Measurements from ENCODE around the gene FZR1. TPM values are rescaled to one million over a fixed set of nuclear protein-coding genes. Genes with fewer than 3 reads are reported as not detected.

FZR1 gene
- total RNA-seq, 2 donors from 2014 or later: 29.6 to 33.8 TPM

DNA sequence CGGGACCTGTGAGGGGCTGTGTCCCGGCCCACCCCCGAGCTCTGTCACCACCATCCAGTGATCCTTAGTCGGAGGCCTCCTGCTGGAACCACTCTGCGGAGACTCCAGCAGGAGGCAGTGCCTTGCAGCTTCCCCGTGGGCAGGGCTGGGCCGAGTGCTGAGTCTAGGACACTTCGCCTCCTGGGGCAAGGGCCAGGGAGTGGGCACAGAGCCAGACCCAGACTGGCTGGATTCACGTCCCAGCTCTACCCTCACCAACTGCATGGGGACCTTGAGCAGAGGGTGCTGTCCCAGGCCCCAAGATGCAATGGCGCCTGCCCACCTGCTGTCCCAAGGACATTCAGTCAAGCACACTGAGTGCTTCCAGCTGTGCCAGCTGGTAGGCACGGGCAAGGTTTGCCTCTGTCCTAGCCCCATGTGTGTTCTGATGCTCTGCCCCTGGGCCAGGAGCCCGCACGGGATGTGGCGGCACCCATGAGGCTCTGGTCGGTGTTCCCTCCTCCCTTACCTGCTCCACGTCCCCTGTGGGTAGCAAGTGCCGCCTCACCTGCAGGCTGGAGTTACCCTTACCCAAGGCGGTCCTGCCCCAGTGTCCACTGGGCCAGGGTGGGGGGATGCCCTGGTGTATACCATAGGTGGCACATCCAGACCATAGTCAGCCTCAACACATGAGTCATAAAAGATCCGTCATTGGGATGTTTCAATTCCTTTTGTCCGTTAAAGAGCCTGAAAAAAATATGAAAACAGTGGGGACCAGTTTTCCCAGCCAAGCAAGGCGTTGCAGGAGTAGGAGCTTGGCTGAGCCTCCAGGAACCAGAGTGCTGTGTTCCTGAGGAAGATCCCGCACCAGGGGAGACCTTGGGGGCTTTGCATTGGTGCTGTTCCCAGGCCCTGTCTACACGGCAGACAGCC, 7.4 kb downstream of the FZR1 start:
- Histone ChIP-seq H3K36me3 (peaks cover 11% of the 10 kb centered on the region), H3K9me3 (no peaks in the 10 kb centered on the region), H3K4me3 (no peak overlapping the region), H3K27me3 (replicated peaks; ENCODE audit: insufficient read depth) (no peaks in the 10 kb centered on the region), H3K27ac (no peak overlapping the region), H3K4me1 (ENCODE audit: control insufficient read depth in 1 of 2, low read depth in 2 of 2) (peaks cover 0 to 23% of the 10 kb centered on the region in 2 donors)
- TF ChIP-seq, protein P1, sequence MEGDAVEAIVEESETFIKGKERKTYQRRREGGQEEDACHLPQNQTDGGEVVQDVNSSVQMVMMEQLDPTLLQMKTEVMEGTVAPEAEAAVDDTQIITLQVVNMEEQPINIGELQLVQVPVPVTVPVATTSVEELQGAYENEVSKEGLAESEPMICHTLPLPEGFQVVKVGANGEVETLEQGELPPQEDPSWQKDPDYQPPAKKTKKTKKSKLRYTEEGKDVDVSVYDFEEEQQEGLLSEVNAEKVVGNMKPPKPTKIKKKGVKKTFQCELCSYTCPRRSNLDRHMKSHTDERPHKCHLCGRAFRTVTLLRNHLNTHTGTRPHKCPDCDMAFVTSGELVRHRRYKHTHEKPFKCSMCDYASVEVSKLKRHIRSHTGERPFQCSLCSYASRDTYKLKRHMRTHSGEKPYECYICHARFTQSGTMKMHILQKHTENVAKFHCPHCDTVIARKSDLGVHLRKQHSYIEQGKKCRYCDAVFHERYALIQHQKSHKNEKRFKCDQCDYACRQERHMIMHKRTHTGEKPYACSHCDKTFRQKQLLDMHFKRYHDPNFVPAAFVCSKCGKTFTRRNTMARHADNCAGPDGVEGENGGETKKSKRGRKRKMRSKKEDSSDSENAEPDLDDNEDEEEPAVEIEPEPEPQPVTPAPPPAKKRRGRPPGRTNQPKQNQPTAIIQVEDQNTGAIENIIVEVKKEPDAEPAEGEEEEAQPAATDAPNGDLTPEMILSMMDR (IDR thresholded peaks at IDR 0.05): no peak
- ATAC-seq (ENCODE audit: insufficient number of reproducible peaks, low FRiP score, low read depth): no peak
- DNase-seq (ENCODE audit: low spot score): no peak

DNA sequence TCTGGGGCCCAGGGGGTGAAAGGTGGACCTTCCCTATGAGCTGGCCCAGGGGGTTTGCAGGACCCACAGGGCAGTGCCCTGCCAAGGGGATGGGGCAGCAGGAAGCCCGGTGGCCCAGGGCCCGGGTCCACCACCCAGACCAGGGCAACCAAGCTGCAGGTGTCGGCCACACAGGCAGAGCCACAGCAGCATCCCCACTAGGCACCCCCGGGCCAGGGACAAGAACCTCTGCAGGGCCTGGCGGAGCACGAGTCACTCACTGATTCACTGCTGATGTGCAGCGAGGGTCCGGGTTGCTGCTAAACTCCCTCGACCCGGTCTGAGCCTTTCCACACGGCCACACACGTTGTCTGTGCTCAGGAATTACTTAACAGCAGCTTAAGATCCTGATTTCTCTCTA, 8.8 kb downstream of the FZR1 start:
- DNase-seq (ENCODE audit: low spot score) (no peak), ATAC-seq (ENCODE audit: insufficient number of reproducible peaks, low FRiP score, low read depth) (no peak)
- Histone ChIP-seq H3K4me3 (no peak overlapping the region), H3K36me3 (peaks cover 9% of the 10 kb centered on the region), H3K9me3 (no peaks in the 10 kb centered on the region), H3K27ac (no peak overlapping the region), H3K27me3 (replicated peaks; ENCODE audit: insufficient read depth) (no peaks in the 10 kb centered on the region), H3K4me1 (ENCODE audit: control insufficient read depth in 1 of 2, low read depth in 2 of 2) (peaks cover 0 to 23% of the 10 kb centered on the region in 2 donors)
- TF ChIP-seq, protein P1 (IDR thresholded peaks at IDR 0.05): no peak

DNA sequence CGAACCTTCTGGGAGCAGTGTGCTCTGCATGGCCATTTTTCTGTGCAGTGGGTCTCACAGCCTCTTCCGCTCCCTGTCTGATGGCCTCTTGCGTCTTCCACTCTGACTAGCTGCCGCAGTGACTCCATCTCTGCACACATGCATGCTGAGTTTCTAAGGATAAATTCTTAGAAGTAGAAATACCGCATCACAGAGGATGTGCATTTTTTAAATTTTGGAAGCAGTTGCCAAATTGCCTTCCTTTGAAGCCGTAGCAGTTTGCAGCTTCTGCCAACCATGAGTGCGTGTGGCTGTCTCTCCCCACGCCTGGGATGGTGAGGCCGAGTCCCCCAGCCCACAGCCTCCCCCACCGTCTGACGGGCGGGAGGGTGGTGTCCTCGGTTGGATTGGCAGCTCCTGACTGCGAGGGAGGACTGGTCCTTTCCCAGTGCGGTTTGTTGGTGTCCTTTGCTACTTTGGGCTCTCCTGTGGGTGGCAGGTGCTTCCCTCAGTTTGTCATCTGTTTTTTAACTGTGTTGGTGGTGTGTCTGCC, 9.8 kb downstream of the FZR1 start:
- no peak for ATAC-seq (ENCODE audit: insufficient number of reproducible peaks, low FRiP score, low read depth)
- Histone ChIP-seq H3K4me3 (no peak overlapping the region), H3K9me3 (no peaks in the 10 kb centered on the region), H3K4me1 (ENCODE audit: control insufficient read depth in 1 of 2, low read depth in 2 of 2) (peaks cover 0 to 23% of the 10 kb centered on the region in 2 donors), H3K27me3 (replicated peaks; ENCODE audit: insufficient read depth) (no peaks in the 10 kb centered on the region), H3K36me3 (peaks cover 4% of the 10 kb centered on the region), H3K27ac (no peak overlapping the region)
- TF ChIP-seq, protein P1 (IDR thresholded peaks at IDR 0.05): no peak
- no peak for DNase-seq (ENCODE audit: low spot score)

DNA sequence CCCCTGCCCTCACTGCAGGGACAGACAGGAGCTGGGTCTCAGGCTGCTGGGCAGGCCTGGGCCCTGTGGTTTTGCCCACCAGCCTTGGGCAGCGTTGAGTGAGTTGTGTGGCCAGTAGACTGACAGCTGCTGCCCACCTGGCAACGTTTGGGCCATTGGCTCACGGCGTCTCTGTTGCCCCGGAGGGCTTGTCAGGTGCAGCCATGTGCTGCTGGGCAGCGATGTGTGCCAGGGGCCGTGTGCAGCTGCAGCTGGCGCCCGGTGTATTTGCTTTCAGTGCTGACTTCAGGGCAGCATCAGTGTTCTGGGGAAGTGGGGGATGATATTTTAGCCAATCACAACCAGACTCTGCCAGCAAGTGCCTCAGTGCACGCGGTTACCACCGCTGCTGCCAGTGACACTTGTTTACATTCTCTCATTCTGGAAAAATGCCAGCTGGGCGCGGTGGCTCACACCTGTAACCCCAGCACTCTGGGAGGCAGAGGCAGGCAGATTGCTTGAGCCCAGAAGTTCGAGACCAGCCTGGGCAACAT, 10.6 kb downstream of the FZR1 start:
- no peak overlapping the region for H3K27ac ChIP-seq
- ATAC-seq (ENCODE audit: insufficient number of reproducible peaks, low FRiP score, low read depth) (no peak), DNase-seq (ENCODE audit: low spot score) (no peak)
- no peak overlapping the region for H3K4me3 ChIP-seq
- H3K36me3 ChIP-seq: peaks cover 4% of the 10 kb centered on the region
- H3K9me3 ChIP-seq: no peaks in the 10 kb centered on the region
- TF ChIP-seq, protein P1 (IDR thresholded peaks at IDR 0.05): no peak
- no peaks in the 10 kb centered on the region for H3K27me3 ChIP-seq (replicated peaks; ENCODE audit: insufficient read depth)
- peaks cover 0 to 19% of the 10 kb centered on the region in 2 donors for H3K4me1 ChIP-seq (ENCODE audit: control insufficient read depth in 1 of 2, low read depth in 2 of 2)

DNA sequence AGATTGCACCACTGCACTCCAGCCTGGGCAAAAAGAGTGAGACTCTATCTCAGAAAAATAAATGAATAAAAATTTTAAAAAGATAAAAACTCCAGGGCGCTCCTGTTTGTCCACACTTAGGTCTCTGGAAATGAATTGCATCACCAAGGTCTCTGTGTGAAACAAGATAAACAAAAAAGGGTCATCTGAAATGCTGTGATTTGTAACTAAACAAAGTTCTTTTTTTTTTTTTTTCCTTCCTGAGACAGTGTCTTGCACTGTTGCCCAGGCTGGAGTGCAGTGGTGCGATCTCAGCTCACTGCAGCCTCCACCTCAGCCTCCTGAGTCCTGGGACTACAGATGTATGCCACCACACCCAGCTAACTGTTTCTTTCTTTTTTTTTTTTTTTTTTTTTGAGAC, 11.5 kb downstream of the FZR1 start:
- H3K9me3 ChIP-seq: no peaks in the 10 kb centered on the region
- H3K4me1 ChIP-seq (ENCODE audit: control insufficient read depth in 1 of 2, low read depth in 2 of 2): peaks cover 0 to 10% of the 10 kb centered on the region in 2 donors
- peaks cover 6% of the 10 kb centered on the region for H3K36me3 ChIP-seq
- no peak overlapping the region for H3K4me3 ChIP-seq
- ATAC-seq (ENCODE audit: insufficient number of reproducible peaks, low FRiP score, low read depth): no peak
- TF ChIP-seq, protein P1 (IDR thresholded peaks at IDR 0.05): no peak
- H3K27me3 ChIP-seq (replicated peaks; ENCODE audit: insufficient read depth): no peaks in the 10 kb centered on the region
- DNase-seq (ENCODE audit: low spot score): no peak
- H3K27ac ChIP-seq: no peak overlapping the region
